ENCODE results near the gene SHISA9.

DNA sequence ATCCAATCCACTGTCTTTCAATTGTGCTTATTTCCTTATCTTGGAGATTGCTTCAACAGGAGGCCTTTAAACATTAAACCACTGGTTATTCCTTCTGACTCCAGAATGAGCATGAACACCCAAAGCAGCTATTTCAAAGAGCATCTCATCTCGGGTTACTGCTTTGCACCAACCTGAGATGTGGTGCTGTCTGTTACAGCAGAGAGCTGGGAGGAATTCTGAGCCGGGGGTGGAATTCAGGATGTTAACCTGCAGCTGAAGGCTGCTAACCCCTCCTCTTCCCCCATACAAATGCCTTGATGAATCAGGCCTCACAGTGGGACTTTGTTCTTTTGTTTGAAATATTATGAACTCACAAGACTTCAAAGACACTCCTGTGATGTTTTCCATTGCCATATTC, 113.1 kb downstream of the SHISA9 start:
- TF ChIP-seq, protein P1, sequence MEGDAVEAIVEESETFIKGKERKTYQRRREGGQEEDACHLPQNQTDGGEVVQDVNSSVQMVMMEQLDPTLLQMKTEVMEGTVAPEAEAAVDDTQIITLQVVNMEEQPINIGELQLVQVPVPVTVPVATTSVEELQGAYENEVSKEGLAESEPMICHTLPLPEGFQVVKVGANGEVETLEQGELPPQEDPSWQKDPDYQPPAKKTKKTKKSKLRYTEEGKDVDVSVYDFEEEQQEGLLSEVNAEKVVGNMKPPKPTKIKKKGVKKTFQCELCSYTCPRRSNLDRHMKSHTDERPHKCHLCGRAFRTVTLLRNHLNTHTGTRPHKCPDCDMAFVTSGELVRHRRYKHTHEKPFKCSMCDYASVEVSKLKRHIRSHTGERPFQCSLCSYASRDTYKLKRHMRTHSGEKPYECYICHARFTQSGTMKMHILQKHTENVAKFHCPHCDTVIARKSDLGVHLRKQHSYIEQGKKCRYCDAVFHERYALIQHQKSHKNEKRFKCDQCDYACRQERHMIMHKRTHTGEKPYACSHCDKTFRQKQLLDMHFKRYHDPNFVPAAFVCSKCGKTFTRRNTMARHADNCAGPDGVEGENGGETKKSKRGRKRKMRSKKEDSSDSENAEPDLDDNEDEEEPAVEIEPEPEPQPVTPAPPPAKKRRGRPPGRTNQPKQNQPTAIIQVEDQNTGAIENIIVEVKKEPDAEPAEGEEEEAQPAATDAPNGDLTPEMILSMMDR (IDR thresholded peaks at IDR 0.05): no peak
- TF ChIP-seq POLR2A (IDR thresholded peaks at IDR 0.05): no peak

Measured in prostate gland (tissue), 2 donors.